Myocyte (in vitro differentiated cells): ENCODE results near the gene JAM3. TPM values are rescaled to one million over a fixed set of nuclear protein-coding genes. Genes with fewer than 3 reads are reported as not detected.

Experiments
- DNase-seq: peaks from one replicate; pipeline ENCODE4 v3.0.0-alpha.2; 2012; ENCODE audit warnings: low read depth
- total RNA-seq: library from RNA; depleted of rRNA; stranded (reverse); fragments of >200 nt; gene quantifications from 2 replicates; pipeline ENCODE4 v1.2.3, GENCODE V29; 2014

Gene JAM3
- total RNA-seq, 1 donor from 2014 or later: 229 TPM

DNA sequence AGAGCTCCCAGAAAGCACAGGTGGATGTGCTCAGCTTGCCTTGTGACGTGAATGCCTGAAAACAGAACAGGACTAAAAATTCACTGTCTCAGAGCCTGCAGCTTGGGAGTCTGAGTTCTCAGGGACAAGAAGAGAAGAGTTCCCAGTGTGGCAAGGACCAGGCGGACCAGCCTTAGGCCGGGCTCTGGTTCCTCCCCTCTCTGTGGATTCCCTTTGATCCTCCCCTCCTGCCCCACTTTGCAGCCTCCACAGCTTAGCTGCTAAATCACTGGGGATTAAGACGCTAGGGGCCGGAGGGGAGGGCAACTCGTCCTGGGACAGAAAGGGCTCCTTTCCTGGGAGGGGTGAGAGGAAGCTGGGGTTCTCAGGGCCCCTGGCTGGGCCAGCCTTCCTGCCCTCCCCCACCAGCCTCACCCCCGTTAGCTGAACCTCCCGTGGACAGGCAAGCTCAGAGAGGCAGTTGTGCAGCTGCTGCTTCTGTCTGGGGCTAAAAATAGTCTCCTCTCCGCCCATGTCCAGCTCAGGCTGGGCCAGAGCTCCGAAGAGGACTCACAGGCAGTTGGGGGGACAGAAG, 29.9 kb upstream of the JAM3 start:
- peak; percentile 90 for DNase-seq

- no peak for DNase-seq
Measured at GRCh38 chr11:134039726-134040385, 29.0 kb upstream of the JAM3 start.

- DNase-seq: peak; percentile 70
Measured at GRCh38 chr11:134040386-134041302, 28.2 kb upstream of the JAM3 start.

DNA sequence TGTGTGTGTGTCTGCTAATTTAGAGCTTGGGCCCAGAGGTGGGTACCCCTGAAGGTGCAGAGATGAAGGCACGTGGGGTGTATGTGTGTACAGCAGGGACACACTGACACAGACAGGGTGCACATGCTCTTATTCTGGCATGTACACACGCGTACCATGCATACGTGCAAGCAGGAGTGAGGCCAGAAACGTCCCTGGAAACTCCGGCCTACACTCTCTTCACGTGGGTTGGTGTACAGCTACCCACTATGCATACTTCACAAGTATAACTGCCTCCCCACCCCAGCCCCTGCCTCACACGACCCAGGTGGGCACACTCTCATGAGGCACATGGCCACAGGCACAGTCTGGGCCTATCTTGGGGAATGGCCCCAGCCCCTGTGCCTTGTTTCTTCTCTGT, 27.5 kb upstream of the JAM3 start:
- no peak for DNase-seq

DNA sequence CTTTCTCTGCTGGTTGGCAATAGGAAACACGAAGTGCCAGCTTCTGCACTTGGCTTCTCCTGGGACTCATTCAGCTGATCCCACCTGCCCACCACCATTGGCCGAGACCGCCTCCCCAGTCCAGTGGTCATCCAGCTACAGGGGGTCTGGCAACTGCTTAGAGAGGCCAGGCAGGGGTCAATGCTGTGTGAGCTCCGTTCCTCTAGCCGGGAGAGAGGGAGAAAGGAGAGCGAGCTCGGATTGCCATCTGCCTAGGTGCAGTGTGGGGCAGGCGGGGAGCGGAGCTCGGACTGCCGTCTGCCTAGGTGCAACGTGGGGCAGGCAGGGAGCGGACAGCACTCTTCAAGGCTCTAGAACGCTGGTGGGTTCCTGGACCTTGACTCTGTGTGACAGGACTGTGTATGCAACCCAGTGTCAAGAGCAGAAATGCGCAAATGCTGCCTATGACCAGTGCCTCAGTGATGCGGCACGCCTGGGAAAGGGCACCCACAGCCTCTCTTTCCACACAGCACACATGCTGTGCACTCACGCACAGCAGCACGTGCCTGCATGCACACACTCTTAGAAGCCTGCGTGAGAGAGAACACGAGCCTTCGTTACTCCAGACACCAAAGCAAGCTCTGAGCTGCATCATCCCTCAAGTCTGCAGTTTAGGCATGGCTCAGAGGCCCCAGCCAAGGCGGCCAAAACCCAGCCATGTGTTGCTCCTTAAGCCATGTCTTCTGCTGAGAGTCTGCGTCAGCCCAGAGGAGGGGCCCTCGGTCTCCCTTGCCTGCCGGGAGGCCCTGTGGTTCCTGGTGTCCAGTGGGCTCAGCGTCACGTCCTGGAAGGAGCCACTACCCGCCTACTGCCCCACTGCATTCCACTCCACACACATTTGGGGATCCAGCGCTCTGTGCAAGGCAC, 26.8 kb upstream of the JAM3 start:
- no peak for DNase-seq

DNA sequence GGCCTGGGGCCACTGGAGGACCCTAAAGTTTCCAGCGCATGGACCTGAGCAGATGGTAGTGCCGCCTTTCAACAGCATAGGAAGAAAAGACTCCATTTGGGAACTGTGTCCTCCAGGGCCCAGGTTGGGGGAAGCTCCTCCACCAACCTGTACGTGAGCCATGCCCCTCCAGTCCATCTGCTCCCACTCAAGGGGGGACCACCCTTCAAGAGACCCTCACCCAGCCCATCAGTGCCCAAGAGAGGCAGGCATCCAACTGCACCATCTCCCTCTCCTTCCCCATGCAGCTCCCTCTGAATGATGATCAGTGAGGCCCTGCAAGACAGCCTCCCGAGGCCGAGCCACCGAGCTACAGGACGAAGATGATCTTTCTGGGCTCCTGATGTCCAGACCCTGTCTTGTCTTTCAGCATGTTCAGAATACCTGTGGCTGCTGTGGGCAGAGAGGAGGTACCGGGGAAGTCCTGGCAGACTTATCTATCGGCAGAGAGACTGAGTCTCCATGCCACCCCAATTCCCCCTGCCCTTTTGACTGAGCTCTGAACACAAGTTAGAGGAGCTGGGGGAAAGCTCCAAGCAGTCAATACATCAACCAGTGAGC, 25.0 kb upstream of the JAM3 start:
- no peak for DNase-seq

DNA sequence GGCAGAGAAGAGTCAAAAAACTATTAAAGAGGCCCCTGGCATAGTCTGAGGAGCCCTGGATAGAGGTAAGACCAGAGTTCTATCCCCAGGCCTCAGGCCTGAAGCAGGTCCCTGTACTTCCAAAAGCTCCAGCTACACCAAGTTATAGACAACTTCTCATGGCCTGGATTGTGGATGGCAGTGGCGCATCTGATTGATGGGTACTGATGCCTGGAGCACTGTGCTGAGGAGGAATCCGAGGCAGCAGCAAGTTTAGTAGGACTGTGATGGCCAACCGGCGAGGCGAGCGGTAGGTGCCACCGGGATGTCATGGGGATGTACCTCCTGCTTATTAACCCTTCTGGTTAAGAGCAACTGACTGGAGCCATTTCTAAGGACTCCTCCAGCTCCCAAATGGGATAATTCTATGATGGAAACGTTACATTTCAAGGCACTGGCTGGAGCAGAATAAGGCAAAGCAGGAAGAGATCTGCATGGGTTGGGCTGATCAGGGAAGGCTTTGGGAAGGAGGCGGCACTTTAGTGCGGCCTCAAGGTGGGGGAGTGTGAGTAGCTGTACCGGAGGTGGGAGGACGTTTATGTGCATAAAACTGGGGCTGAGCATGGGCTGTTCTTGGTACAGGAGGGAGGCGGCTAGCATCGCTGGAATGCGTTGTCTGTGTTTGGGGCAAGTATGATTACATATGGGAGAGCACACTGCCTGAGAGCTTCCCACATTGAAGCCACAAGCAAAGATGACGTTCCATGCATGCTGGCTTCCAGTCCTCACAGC, 24.2 kb upstream of the JAM3 start:
- no peak for DNase-seq

- peak; percentile 84 for DNase-seq
Measured at GRCh38 chr11:134045799-134046635, 22.9 kb upstream of the JAM3 start.

DNA sequence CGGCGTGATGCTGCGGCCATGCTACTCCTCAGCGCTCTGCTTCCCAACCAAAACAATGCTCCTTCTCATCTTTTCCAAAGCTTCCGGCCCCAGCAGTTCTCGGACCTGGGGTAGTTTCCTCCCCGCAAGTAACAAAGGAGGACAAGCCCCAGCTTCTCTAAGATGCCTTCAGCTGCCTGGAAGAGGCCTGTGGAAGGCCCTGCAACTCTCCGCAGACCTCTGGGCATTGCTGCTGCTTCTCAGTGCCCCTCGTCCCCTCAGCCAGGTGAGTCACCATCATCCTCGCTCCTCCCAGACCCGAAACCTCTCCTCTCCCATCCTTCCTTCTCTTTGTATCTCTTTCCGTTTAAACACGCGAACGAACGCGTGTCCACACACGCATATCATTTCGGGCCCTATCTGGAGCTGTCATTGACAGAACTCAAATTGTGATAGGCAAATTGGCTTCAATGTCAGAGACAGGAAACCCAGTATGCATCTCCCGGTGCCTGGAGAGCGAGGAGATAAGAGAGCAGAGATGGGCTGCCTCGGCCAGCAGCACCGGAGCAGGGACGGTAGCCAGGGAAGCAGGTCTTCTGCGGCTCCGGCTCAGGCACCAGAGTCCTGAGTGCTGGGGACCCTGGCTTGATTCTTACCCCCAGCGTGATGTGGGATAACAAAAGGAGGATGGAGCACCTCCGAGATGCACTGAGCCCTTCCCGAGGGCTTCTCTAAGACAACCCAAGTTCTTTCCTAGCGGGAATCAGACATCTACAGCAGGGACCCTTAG, 22.0 kb upstream of the JAM3 start:
- no peak for DNase-seq

GRCh38 chr11:134047586-134047999, 21.3 kb upstream of the JAM3 start:
- DNase-seq: peak; percentile 87

DNA sequence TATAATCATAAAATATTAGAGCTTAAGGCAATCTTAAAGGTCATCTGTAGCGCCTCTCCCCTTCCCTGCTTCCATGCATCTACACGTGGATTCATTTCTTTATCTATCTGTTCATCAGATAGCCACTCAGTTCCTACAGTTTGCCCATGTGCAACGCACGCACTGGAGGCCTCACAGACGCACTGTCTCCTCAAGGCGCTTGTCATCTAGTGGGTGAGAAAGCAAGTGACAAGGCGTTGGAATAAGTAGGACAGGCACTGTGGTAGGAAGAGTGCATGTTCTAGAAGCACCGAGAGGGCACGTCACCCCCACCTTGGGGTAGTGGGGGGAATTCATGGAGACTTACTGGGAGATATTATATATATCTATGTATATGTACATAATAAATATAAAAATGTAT, 20.8 kb upstream of the JAM3 start:
- no peak for DNase-seq

- DNase-seq: no peak
Measured at GRCh38 chr11:134049303-134049702, 19.6 kb upstream of the JAM3 start.

DNA sequence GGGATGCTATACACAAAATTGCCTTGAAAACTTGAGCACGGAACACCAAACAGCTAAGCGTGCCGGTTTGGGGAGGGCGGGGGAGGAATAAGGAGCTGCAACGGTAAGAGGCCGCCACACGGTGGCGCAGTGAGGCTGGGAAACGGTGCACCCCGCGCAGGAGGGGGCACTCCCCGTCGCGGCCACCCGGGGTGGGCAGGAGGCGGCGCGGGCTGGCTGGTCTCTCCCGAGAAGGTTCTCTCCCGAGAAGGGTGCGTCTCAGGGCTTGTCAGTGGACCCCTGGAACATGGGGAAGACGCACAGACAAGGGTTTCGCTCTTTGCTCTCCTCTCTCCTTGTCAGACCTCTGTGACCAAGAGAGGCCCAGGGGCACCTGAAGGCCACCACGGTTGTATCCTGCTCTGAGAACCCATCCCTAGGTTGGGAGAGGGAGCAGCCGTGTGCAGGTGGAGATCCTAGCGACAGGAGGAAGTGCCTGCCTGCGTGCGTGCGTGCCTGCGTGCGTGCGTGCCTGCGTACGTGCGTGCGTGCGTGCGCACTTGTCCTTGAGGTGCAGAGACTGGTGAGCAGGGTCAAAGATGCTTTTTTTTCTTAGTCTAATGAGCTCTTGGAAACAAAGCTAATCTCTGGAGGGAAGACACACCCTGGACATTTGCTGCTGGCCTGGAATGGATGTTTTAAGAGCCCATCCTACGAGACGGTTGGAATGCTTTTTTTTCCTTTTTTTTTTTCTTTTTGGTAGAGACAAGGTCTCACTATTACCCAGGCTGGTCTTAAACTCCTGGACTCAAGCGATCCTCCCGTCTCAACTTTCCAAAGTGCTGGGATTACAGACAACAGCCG, 18.1 kb upstream of the JAM3 start:
- DNase-seq: peak; percentile 73

DNA sequence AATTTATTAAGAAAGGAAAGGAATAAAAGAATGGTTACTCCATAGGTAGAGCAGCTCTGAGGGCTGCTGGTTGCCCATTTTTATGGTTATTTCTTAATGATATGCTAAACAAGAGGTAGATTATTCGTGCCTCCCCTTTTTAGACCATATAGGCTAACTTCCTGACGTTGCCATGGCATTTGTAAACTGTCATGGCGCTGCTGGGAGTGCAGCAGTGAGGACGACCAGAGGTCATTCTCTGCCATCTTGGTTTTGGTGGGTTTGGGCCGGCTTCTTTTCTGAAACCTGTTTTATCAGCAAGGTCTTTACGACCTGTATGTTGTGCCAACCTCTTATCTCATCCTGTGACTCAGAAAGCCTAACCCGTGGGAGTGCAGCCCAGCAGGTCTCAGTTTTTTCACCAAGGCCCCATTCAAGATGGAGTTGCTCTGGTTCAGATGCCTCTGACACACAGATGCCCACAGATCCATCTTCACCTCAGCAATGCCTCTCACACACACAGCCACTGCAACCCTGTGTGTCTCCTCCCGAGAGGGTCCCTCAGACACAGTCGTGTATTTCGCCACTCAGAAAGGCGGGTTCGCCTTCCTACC, 16.4 kb upstream of the JAM3 start:
- no peak for DNase-seq

- DNase-seq: no peak
Measured at GRCh38 chr11:134052988-134053945, 15.6 kb upstream of the JAM3 start.

- DNase-seq: no peak
Measured at GRCh38 chr11:134055029-134055428, 13.8 kb upstream of the JAM3 start.
